Fibroblast of skin of right biceps (primary cell): ENCODE data around the gene CALML5.

Experiments used
- DNase-seq: peaks from one replicate; pipeline ENCODE4 v3.0.0-alpha.2; 2013

CALML5 gene

DNA sequence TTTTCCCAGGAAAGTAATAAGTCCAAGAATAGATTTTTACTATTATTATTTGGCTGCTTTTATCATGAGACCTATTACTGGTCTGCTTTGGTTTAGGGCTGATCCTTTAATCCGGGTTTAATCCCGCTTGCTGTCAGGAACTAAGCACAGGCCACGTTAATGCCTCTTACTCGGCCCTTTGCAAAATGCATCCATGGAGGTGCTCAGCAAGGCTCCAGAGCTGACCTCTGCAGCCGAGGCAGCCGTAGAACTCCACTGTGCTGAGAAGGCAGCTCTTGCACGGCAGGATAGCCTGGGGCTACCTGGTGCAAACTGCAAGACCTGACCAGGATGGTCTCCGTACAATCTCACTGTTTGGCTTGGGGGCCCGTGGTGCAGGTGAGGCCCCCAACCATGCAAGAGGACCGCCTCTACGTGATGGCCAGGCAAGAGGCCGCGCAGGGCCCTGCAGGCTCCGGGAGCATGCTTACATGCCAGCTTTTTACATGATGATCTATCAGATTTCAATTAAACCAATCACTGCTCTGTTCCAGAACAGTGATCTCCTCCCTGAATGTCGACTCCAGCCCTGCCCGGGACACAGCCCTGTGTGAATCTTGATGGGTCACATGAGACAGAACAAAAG lies 15.0 kb upstream of the CALML5 start:
- no peak for DNase-seq

DNA sequence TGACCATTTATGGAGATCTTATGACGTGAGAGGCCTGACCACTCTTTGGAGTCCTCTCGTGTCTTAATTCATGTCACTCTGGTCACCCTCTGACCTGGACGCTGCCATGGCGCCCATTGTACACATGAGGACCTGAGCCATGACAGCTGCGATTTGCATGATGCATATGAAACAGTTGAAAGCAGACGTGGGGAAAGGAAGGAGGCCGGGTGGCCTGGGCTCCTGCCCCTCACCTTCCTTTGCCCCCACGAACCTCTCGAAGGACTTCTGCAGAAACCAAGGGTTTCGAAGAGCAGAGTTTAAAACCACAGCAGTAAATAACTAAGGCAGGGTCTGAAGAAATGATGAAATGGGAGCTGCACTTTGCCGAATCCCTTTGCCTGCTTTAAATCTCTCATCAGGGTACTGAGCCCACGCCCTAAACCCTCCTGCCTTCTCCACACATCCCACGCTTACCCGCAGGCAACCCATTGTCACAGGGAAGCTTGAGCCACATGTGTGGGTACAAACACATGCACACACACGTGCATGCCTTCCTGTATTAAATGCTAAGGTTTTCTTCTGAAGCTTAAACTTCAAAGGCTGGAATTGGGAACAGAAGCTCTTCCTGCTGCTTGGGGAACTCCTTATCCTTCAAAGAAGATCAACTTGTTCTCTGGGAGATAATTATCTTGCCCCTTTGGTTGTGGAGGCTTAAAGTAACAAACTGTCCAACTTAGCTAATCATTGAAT lies 13.7 kb upstream of the CALML5 start:
- no peak for DNase-seq

DNA sequence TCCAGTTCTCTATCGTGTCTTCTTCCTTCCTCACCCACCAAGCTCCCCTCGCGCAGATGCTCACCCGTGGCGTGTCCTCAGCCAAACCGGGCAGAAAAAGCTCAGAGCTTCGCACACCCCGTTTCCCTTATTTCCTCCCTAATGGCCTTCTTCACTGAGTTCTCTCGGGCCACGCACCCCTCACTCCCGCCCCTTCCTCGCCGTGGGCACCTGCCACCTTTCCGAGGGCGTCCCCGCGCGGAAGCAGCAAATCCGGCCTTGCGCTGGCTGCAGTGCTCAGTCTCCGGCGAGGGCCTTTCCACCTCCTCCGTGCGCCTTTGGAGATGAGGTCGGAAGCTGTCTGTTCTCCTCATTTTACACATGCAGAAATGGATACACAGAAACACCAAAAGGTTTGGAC lies 13.0 kb upstream of the CALML5 start:
- no peak for DNase-seq

DNA sequence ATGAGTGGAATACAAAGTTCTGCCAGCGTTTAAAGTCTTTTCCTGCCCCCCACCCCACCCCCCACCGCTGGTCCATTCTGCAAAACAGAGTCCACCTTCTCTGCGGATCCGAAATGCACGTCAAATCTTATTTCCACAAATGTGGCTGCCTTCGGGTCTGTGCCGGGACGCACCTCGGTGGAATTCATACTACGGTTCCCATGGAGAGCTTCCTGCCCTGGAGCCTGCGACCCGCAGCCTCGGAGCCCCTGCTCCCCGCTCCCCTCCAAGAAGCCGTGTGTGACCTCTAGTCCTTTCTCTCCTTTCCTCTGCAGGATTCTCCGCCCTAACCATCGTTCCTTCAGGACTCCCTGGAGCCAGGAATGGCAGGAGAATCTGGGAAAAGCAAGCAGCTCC lies 12.5 kb upstream of the CALML5 start:
- no peak for DNase-seq

DNA sequence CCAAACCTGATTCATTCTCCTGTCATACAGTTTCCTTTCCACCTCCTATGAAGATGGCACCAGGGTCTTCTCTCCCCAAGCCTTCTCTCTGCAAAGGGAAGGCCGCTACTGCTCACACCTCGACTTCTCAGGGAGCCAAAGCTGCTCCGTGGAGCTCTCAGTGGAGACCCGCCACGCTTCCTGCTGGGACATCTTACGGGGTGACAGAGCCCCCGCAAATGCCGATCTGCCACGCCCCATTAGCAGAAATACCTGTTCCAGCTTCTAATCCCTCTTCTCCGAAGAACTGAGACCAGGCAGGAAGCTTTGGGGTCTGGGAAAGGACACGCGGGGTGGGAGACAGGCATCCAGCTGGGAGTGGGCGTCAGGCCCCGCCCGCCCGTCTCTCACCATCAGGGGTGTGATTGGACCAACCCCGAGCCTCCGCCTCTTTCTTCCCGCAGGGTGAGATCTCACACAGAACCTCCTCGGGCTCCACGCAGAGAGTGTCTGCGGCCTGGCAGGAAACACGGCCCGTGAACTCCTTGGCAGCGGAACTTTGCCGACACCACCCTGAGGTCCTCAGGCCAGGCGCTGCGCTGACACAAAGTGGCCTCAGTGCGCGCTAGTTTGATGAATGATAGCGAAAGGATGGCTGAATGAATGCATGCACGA lies 12.0 kb upstream of the CALML5 start:
- DNase-seq: no peak

DNA sequence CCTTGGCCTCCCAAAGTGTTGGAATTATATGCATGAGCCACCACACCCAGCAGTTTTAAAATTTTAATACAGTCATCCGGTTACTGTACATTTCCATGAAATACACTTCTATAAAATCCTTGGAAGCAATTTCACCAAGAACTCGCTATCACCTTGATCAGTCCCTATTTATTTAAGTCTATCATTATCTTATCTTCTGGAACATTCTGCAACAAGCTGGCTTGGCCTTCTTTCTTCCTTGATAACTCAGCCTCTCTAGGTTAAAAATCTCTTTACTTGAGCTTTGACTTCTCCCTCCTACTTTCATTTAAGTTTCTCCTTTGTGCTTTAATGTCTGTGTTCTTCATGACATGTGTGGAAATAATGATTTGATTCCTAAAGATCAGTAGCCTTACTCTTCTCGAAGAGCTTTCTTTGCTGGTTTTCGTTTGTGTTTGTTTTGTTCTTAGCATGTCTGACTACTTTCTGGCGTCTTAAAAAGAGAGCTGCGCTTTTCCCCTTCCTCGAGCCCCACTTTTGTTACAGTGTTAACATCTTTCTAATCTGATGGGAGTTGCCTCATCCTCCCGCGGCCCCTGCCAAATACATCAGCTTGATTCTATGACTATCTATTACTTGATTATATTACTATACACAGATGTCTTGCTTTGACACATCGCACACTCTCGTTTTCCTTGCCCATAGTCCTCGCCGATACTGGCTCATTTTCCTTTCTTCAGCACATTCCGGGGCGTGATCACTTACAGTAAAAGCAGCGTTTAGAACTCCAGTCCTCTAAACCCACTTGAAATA lies 11.1 kb upstream of the CALML5 start:
- DNase-seq: peak; percentile 4

DNA sequence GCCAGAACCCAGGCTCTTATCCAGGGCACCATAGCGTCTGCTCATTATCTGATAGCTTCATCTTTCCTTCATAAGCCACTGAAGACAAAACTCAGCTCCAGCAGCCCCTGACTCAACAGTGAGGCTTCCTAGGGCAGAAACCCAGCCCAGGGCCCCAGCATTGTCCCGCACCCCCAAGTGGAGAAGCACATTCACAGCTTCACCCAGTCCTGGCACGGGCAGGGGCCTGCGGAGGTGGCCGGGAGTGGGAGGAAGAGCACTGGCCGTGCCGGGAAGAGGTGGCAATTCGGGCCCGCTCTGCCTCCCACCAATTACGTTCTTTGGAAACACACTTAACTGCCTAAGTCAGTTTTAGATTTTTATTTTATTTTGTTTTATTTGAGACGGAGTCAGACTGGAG lies 10.3 kb upstream of the CALML5 start:
- DNase-seq: no peak

DNA sequence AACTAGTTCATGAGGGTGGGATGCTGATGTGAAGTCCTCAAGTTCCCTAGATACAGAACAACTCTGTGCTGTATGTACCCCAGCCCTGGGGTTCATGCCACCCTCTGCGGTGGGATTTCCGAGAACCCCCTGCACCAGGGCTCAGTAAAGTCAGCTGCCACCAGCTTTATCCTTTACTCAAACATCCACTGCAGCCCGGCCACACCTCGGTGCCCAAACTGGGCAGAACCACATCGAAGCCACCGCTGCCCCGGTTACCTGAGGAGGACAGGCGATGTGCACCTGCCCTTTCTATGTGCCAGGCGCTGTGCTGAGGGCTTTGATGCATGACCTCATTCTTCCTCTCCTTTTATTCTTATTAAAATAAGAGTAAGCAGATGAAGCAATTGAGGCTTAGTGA lies 9.9 kb upstream of the CALML5 start:
- DNase-seq: no peak

DNA sequence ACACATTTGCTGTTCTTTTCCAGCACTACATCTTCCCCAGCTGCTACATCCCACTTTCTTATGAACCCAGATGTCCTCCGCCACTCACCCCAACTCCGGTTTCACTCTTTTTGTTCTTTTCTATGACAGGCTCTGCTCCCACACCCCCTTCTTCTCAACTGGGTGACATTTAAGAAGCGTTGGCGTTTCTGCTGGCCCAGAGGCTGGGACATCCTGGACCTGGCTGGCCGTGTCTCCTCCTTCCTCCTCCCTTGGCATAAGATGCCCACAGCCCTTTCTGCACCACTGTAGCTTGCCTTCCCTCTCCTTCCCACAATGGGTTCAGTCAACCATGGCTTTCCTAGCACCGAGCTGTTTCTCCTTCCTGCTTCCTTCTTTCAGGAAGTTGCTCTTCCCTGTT lies 9.4 kb upstream of the CALML5 start:
- DNase-seq: no peak

DNA sequence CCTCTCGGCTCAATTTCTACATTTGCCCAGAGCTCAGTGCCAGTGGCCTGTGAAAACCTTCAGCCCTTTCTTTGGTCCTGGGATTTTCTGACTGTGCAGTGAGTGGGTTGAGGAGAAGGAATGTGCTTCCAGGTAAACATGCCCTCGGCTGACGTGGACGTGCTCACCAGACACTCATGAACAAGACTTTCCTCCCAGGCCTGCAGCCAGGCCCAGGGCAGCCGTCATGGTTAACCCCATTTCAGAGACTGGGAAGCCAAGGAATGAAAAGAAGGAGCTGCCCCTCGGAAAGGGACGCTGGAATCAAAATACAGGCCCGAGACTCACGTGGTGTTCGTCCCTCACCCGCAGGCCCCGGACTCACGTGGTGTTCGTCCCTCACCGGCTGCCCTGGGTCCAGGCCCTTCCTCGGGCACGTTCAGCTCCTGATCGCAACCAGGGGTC lies 8.8 kb upstream of the CALML5 start:
- no peak for DNase-seq

DNA sequence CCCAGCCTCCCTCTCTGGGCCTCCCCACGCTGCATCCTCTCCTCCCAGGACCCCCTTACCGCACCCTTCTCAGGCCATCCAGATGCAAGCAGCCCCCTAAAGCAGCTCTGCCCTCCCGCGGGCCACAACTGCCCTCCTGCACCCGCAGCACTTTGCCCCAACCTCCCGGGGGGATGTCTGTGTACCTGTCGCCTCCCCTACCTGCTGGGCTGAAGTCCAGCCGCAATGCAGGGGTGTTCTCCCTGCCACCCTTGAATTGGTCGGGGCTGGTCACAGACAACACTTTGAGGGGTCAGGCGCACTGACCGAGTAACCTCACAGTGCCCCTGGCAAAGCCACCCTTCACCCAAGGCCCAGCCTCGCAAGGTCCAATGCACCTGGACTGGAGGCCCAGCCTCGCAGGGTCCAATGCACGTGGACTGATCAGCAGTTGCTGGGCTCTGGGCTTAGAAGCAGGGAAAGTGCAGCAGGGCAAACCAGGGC lies 8.3 kb upstream of the CALML5 start:
- DNase-seq: no peak

DNA sequence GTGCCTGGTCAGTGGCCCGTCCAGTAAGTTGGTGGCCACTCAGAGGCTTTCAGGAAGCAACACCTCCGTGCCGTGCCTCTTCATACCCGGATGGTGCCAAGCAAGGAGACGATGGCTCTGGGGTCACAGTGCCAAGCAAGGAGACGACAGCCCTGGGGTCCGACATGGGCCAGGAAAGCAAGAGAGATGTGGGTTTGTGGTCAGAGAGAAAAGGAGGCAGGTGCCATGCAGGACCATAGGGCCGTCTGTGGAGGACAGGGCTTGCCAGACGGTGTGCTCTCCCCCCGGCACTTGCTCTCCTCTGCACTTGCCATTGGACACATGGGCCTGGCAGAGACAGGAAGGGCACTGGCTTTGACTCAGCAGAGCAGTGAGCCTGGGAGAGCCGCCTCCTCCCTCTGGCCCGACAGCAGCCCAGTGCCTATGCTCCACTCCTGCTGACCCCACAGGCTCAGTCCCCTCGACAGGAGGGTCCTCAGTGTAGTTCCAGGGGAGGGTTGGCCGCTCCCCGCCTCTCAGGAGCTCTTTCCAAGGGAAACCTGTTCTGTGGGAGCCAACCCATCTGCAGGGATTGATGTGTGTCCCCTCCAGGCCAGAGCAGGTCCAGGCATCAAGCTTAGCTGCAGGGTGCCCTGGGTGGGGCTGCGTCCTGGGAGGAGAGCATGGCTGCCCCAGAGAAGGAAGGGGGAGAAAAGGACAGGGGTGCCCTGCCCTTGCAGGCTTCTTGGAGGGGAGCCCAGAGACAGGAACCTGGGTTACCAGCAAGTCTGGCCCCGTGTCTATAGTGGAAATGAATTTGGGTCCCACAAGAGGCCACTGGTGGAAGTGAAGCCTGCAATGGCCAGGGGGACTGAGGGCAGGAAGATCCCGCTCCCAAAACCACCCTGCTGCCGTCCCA lies 7.6 kb upstream of the CALML5 start:
- DNase-seq: no peak

DNA sequence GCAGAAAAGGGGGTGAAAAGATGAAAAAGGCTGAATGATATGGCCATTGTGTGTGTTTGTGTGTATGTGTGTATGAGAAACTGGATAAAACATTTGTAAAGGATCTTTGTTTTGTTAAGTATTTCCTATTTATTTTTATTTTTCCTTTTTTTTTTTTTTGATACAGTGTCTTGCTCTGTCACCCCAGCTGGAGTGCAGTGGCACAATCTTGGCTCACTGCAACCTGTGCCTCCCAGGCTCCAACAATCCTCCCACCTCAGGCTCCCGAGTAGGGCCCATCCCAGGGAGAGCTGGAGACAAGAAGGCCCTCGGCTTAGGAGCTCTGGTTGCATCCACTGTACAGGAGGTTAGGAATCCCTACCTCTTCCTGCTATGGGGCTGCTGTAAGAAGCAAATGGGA lies 6.9 kb upstream of the CALML5 start:
- no peak for DNase-seq

DNA sequence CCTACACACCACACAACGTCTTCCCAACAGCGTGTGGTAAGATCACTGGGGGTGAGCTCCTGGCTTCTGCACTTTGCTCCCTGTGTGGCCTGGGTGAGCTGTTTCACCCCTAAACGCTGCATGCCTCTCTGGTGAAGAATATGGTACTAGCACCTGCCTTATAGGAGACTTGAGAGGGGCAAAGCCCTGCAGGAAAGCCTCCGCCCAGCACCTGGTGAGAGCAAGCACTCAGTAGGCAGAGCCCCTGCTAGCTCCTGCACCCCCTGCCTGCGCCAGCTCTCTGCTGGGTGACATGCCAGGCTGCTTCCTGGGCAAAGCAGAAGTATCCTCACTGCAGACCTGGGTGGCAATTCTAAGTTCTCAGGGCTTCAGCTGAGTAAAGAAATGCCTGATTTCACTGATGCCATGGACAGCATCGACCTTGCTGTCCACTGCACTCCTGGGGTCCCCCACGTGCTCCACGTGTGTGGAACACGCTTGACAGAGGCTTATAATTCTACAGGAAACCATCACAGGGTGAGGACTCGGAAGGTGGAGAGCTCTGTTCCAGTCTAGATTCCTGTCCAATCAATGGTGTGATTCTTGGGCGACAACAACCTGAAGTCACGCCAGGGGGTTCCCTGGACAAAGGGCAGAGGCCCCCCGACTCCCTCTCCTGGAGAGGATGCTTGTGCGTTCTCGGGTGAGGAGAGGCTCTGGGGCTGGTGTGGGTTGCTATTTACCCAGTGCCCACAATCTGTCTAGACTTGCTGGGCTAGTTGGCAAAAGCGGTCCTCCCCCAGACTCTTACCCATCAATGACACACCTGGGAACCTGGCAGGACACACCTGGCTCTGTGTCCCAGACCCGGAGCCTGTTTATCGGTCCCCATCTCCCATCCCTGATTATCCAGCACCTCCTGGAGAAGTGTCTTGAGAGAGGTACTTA lies 5.0 kb upstream of the CALML5 start:
- no peak for DNase-seq

DNA sequence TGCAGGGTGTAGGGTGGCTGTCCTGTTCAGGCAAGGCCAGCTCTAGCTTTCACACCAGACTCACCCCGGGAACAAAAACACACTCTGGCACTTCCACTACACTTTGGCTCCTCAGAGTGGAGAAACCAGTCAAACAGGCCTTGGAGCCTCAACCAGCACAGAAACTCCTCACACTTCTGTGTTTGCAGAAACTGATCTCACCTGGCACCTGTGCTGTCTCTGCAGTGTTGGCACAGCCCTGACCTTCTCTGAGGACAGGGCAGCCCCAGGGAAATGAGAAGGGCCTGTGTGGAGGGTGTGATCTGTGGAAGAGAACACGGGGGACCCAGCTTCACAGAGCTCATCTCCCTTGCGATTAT lies 4.1 kb upstream of the CALML5 start:
- DNase-seq: no peak

DNA sequence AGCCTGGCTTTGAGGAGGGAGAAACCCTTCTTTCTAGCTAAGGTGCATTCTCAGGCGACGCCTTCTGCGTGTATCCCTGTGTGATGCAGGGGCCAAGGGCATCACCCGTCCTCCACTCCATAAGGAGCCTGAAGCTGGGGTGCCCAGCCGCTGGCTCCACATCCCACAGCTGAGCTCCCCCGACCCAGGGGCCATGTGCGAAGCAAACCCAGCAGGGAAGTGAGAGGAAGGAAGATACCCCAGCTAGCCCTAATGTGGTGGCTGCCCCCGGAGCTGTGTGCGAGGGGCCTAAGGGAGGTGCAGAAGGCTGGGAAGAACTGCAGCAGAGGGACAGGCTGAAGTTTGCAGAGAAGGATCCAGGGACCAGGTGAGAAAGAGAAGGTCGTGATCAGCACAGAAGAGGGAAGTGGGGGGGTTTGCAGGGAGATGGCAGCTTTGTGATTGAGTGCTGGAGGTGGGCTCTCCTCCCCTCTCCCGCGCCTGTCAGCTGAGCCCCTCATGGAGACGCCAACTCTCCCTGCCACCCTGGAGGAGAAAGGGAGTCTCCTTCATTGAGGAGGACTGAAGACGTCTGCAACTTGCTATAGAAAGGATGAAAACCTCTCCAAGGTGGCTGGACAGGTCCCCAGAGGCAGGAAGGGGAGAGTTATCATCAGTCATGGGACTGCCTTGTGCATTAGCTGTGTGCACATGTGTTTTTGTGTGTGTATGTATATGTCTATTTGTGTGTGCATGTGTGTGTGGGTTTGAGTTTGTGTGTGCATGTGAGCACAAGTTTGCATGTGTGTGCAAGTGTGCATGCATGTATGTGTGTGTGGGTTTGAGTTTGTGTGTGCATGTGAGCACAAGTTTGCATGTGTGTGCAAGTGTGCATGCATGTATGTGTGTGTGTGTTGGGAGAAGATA lies 3.5 kb upstream of the CALML5 start:
- no peak for DNase-seq

DNA sequence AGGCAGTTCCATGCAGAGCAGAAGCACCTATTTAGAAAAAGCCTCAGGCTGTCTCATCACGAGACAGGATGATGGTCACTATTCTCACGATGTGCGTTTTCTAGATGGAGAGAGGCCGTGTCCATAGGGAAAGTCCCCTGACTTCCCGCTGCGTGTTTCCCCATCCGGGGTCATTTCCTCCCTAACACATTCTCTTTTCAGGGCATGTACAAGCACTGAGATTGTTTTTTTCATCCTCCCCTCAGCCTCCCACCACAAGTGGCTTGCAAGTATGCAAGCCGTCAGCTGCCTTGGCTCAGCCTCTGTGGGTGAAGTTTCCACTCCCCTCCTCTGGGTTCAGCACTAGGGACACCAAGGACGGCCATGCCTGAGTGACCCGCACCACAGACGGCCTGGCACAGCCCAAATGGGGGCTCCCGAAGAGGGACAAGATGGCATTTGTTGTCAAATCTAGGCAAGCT lies 2.7 kb upstream of the CALML5 start:
- DNase-seq: no peak

DNA sequence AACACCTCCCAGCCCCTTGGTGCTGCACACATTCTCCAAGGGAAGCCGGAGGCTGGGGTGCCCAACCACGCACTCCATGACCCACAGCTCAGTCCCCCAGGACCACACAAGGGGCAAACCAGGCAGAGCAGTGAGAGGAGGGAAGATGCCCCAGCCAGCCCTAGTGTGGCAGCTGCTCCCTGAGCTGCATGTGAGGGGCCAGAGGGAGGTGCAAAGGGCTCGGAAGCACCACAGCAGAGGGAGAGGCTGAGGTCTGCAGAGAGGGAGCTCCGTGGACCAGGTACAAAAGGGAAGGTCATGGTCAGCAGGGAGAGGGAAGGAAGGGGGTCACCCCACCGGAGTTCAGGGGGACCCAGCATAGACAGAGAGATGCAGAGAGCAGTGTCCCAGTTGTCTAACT lies 1.5 kb upstream of the CALML5 start:
- no peak for DNase-seq

DNA sequence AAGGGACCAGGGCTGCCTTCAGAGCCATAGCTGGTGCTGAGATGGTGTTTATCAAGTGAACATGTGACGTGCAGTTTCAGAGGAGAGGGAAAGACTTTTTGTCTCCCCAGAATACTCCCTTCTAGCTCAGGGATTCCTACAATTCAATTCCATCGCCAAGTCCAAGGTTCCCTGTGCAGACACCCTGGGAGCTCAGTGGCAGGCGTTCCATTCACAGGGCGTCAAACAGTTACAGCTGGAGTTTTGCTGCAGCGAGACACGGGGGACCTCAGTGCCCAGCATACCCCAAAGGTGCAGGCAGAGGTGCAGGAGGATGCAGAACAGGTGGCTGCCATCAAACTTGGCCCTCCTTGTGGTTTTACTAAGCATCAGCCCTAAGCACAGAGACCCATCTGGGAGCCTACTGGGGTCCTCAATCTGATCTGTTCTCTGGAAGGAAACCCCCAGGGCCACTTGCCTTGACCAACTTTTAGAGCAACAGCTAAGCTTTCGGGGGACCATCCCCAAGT lies 846 bp upstream of the CALML5 start:
- no peak for DNase-seq
